Nephron progenitor cell (in vitro differentiated cells): ENCODE data around the gene TMC1.

Experiments used
- DNase-seq: peaks from one replicate; pipeline ENCODE4 v3.0.0; 2021
- H3K27ac Mint-ChIP-seq: 2 replicates; pipeline ENCODE4 v1.8.0; 2021; ENCODE audit warnings: mild to moderate bottlenecking, moderate library complexity, mixed read lengths
- H3K27me3 Mint-ChIP-seq: 2 replicates; pipeline ENCODE4 v1.8.0; 2021; ENCODE audit warnings: mild to moderate bottlenecking, low read depth, mixed read lengths; ENCODE audit not compliant: poor library complexity
- H3K36me3 Mint-ChIP-seq: 2 replicates; pipeline ENCODE4 v1.8.0; 2021; ENCODE audit warnings: low read depth, mixed read lengths
- H3K4me1 Mint-ChIP-seq: 2 replicates; pipeline ENCODE4 v1.8.0; 2021; ENCODE audit warnings: mixed read lengths
- H3K4me3 Mint-ChIP-seq: 2 replicates; pipeline ENCODE4 v1.8.0; 2021; ENCODE audit warnings: mild to moderate bottlenecking, moderate library complexity, mixed read lengths
- H3K9me3 Mint-ChIP-seq: 2 replicates; pipeline ENCODE4 v1.8.0; 2021; ENCODE audit warnings: mild to moderate bottlenecking, moderate library complexity, mixed read lengths
- TF ChIP-seq, protein P1 (sequence below): fragments of 200-600 bp; sonication (generic); IDR thresholded peaks from 2 replicates; pipeline ENCODE4 v1.5.0; 2021; ENCODE audit warnings: antibody characterized with exemption

Gene TMC1

DNA sequence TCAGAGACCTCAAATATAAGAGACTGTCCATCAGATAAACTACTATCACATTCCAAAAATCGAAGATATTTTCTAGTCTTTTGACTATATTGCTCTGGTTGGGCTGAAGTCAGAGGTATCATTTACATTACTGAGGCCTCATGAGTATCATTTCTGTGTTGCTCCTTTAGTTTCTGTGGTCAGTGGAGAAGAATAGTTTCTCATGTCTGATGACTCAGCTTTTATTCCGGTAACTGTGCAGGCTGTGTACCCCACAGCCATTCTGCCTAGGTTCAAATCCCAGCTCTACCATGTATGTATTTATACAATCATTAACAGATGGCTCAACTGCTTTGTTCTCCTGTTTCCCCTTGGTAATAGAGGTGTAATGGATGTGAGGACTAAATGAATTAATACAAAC, 252.2 kb downstream of the TMC1 start:
- DNase-seq, result no peak
- no peaks in the 10 kb centered on the region for H3K9me3 Mint-ChIP-seq
- no peak overlapping the region for H3K4me3 Mint-ChIP-seq
- no peaks in the 10 kb centered on the region for H3K27me3 Mint-ChIP-seq
- no peaks in the 10 kb centered on the region for H3K36me3 Mint-ChIP-seq
- TF ChIP-seq, protein P1, sequence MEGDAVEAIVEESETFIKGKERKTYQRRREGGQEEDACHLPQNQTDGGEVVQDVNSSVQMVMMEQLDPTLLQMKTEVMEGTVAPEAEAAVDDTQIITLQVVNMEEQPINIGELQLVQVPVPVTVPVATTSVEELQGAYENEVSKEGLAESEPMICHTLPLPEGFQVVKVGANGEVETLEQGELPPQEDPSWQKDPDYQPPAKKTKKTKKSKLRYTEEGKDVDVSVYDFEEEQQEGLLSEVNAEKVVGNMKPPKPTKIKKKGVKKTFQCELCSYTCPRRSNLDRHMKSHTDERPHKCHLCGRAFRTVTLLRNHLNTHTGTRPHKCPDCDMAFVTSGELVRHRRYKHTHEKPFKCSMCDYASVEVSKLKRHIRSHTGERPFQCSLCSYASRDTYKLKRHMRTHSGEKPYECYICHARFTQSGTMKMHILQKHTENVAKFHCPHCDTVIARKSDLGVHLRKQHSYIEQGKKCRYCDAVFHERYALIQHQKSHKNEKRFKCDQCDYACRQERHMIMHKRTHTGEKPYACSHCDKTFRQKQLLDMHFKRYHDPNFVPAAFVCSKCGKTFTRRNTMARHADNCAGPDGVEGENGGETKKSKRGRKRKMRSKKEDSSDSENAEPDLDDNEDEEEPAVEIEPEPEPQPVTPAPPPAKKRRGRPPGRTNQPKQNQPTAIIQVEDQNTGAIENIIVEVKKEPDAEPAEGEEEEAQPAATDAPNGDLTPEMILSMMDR, result no peak
- H3K4me1 Mint-ChIP-seq, result no peaks in the 10 kb centered on the region
- H3K27ac Mint-ChIP-seq, result no peak overlapping the region

GRCh38 chr9:72775570-72775969, 254.2 kb downstream of the TMC1 start:
- H3K4me3 Mint-ChIP-seq, result no peak overlapping the region
- peaks cover 3% of the 10 kb centered on the region for H3K27me3 Mint-ChIP-seq
- TF ChIP-seq, protein P1, result no peak
- H3K27ac Mint-ChIP-seq, result no peak overlapping the region
- DNase-seq, result no peak
- H3K36me3 Mint-ChIP-seq, result no peaks in the 10 kb centered on the region
- no peaks in the 10 kb centered on the region for H3K4me1 Mint-ChIP-seq
- no peaks in the 10 kb centered on the region for H3K9me3 Mint-ChIP-seq

DNA sequence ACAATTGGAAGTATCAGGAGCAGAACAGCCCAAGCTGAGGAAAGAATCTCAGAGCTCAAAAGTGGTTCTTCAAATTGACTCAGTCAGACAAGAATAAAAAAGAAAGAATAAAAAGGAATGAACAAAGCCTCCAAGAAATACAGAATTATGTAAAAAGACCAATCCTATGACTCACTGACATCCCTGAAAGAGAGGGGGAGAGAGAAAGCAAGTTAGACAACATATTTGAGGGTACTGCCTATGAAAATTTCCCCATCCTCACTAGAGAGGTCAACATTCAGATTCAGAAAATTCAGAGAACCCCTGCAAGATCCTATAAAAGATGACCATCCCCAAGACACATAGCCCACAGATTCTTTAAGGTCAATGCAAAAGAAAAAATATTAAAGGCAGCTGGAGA, 258.2 kb downstream of the TMC1 start:
- H3K9me3 Mint-ChIP-seq, result no peaks in the 10 kb centered on the region
- peaks cover 3% of the 10 kb centered on the region for H3K27me3 Mint-ChIP-seq
- H3K36me3 Mint-ChIP-seq, result no peaks in the 10 kb centered on the region
- no peaks in the 10 kb centered on the region for H3K4me1 Mint-ChIP-seq
- DNase-seq, result no peak
- no peak overlapping the region for H3K27ac Mint-ChIP-seq
- H3K4me3 Mint-ChIP-seq, result no peak overlapping the region
- TF ChIP-seq, protein P1, result no peak

DNA sequence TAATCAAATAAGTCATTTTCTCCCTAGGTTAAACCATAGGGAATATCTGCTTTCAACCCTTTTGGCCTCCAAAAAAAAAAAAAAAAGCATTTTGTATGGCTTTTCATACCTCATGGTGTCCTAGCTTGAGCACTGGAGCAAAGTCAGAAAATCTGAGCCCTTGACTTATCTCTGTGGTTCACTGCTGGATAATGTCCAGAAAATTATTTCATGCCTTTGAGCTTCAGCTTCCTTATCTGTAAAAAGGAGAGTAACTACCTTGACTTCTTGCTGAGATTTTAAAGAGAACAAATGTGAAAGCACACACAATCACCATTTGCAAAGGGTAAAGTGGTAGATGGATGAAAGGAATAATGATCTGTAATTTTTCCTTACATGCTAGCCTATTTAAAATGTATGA, 265.5 kb downstream of the TMC1 start:
- DNase-seq, result no peak
- H3K4me1 Mint-ChIP-seq, result no peaks in the 10 kb centered on the region
- H3K27me3 Mint-ChIP-seq, result no peaks in the 10 kb centered on the region
- no peaks in the 10 kb centered on the region for H3K36me3 Mint-ChIP-seq
- TF ChIP-seq, protein P1, result no peak
- H3K4me3 Mint-ChIP-seq, result no peak overlapping the region
- no peaks in the 10 kb centered on the region for H3K9me3 Mint-ChIP-seq
- H3K27ac Mint-ChIP-seq, result no peak overlapping the region

GRCh38 chr9:72788966-72789735, 267.7 kb downstream of the TMC1 start:
- Mint-ChIP-seq H3K36me3 (no peaks in the 10 kb centered on the region), H3K4me1 (no peaks in the 10 kb centered on the region), H3K9me3 (no peaks in the 10 kb centered on the region), H3K27ac (no peak overlapping the region), H3K27me3 (no peaks in the 10 kb centered on the region), H3K4me3 (no peak overlapping the region)
- DNase-seq, result no peak
- TF ChIP-seq, protein P1, result no peak

GRCh38 chr9:72789885-72790284, 268.5 kb downstream of the TMC1 start:
- Mint-ChIP-seq H3K27ac (no peak overlapping the region), H3K36me3 (no peaks in the 10 kb centered on the region), H3K9me3 (peaks cover 2% of the 10 kb centered on the region), H3K27me3 (no peaks in the 10 kb centered on the region), H3K4me1 (no peaks in the 10 kb centered on the region), H3K4me3 (no peak overlapping the region)
- no peak for DNase-seq
- TF ChIP-seq, protein P1, result no peak
